ENCODE data around the gene TMEM127. TPM values are rescaled to one million over a fixed set of nuclear protein-coding genes. Genes with fewer than 3 reads are reported as not detected.

TMEM127 gene
- total RNA-seq, 1 donor from 2014 or later = 40.0 TPM

GRCh38 chr2:96291751-96292150 is 26.0 kb upstream of the TMEM127 start:
- Histone ChIP-seq H3K27ac (no peak overlapping the region), H3K27me3 (no peaks in the 10 kb centered on the region), H3K36me3 (peaks cover 5 to 100% of the 10 kb centered on the region in 2 donors), H3K4me3 (no peak overlapping the region), H3K4me1 (no peaks in the 10 kb centered on the region), H3K9me3 (no peaks in the 10 kb centered on the region)
- intact Hi-C loops (cut with DNase I) = loop anchor here (10.0 kb wide), 1 partner anchor 213 kb away; the partner anchor contains the start of gene NEURL3
- DNase-seq (ENCODE audit: extremely low spot score in 2 of 2) = no peak
- TF ChIP-seq CTCF (IDR thresholded peaks at IDR 0.05) (no peak), POLR2A (IDR thresholded peaks at IDR 0.05) (no peak), POLR2AphosphoS5 (IDR thresholded peaks at IDR 0.05; ENCODE audit: insufficient read depth in 1 of 2, low read depth in 1 of 2) (no peak)

DNA sequence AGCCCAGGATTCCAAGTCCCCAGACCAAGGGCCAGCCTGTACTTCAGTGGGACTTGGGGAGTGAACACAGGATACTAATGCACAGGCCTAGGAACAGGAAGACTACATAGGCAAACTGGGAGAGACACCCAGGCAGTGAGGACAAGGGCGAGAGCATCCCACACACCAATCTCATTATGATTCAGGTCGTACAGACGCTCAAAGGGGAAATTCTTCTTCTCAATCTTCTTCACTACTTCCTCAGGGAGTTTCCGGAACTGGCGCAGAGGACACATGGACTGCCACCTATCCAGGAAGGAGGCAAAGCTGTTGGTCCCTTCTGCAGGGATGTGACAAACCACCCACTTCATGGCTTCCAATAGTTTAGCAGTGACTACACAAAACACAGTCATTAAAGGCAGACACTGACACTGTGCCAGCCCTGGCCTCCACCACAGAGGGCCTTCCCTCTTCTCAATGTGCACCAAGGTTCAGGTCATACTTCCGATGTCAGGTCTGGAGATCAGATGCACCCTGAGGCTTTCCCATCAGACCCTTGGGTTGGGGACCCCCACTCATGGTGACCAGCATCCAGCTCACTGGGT is 21.6 kb upstream of the TMEM127 start:
- no peak for DNase-seq (ENCODE audit: extremely low spot score in 2 of 2)
- intact Hi-C loops (cut with DNase I) = no loop called here
- H3K4me1 ChIP-seq = no peaks in the 10 kb centered on the region
- no peak for TF ChIP-seq POLR2AphosphoS5 (IDR thresholded peaks at IDR 0.05; ENCODE audit: insufficient read depth in 1 of 2, low read depth in 1 of 2)
- no peak for TF ChIP-seq CTCF (IDR thresholded peaks at IDR 0.05)
- TF ChIP-seq POLR2A (IDR thresholded peaks at IDR 0.05) = no peak
- peaks cover 10 to 100% of the 10 kb centered on the region in 2 donors for H3K36me3 ChIP-seq
- no peaks in the 10 kb centered on the region for H3K9me3 ChIP-seq
- no peaks in the 10 kb centered on the region for H3K27me3 ChIP-seq
- no peak overlapping the region for H3K27ac ChIP-seq
- H3K4me3 ChIP-seq = no peak overlapping the region

- Histone ChIP-seq H3K4me1 (no peaks in the 10 kb centered on the region), H3K36me3 (peaks cover 4 to 88% of the 10 kb centered on the region in 2 donors)
- no peak for DNase-seq (ENCODE audit: extremely low spot score in 2 of 2)
Measured at GRCh38 chr2:96276787-96277499, 11.1 kb upstream of the TMEM127 start.

DNA sequence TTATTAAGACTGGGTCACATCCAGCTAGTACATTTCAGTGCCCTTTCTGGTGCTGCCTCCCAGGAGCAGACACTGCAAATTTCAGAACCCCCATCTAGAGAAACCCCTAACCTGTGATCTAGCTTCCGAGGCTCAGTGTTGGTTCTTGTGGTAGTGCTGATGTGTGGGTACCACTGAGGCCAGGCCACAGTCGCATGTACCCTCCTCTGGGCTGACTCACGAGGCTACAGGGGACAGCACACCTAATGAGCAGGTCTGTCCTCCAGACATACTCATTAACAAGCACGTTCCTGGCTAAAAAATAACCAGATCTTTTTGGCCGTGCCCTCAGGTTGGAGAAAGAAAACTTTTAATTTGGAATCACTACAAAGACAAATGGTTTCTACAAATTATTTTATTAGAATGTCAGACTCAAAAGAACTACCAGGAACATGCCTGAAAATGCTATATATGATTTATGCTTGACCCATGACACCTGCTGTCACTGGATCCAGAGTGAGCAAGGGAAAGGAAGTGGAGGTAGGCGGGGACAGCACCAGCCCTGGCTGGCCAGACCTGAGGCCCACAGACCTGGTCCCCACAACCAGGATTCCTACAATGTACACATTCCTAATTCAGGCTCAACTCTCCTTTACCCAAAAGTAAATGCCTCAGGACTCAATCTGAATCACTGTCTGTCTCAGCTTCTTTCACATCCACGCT is 8.7 kb upstream of the TMEM127 start:
- no peak overlapping the region for H3K27ac ChIP-seq
- H3K9me3 ChIP-seq = no peaks in the 10 kb centered on the region
- intact Hi-C loops (cut with DNase I) = no loop called here
- no peak for DNase-seq (ENCODE audit: extremely low spot score in 2 of 2)
- H3K36me3 ChIP-seq = peaks cover 4 to 85% of the 10 kb centered on the region in 2 donors
- TF ChIP-seq CTCF (IDR thresholded peaks at IDR 0.05) (no peak), POLR2AphosphoS5 (IDR thresholded peaks at IDR 0.05; ENCODE audit: insufficient read depth in 1 of 2, low read depth in 1 of 2) (no peak), POLR2A (IDR thresholded peaks at IDR 0.05) (no peak)
- no peaks in the 10 kb centered on the region for H3K4me1 ChIP-seq
- H3K4me3 ChIP-seq = no peak overlapping the region
- H3K27me3 ChIP-seq = no peaks in the 10 kb centered on the region

More at GRCh38 chr2:96276787-96277499, 11.1 kb upstream of the TMEM127 start:
- Histone ChIP-seq H3K9me3 (no peaks in the 10 kb centered on the region), H3K27me3 (no peaks in the 10 kb centered on the region), H3K4me3 (no peak overlapping the region), H3K27ac (no peak overlapping the region)
- TF ChIP-seq POLR2A (IDR thresholded peaks at IDR 0.05) (no peak), CTCF (IDR thresholded peaks at IDR 0.05) (no peak), POLR2AphosphoS5 (IDR thresholded peaks at IDR 0.05; ENCODE audit: insufficient read depth in 1 of 2, low read depth in 1 of 2) (no peak)
- intact Hi-C loops (cut with DNase I) = no loop called here

Data from vagina (tissue), 2 donors.